ENCODE measurements around the gene TMCC1. TPM values are rescaled to one million over a fixed set of nuclear protein-coding genes. Genes with fewer than 3 reads are reported as not detected.
A peak's percentile ranks its signal among the peaks of the same experiment; 100 is the strongest.
"Not testable (repeated sequence)": the region's sequence is repeated elsewhere in the genome, so short reads cannot be mapped to it uniquely, and the experiment has no call there.

The TMCC1 gene
- total RNA-seq, 4 donors from 2014 or later, result 24.3 to 41.7 (median 31.1) TPM

- Histone ChIP-seq H3K4me3 (replicated peaks in 1 of 3) (no peak overlapping the region), H3K9me3 (no peaks in the 10 kb centered on the region), H3K27me3 (no peaks in the 10 kb centered on the region), H3K4me1 (peaks cover 17 to 31% of the 10 kb centered on the region in 2 donors), H3K27ac (peak overlapping the region; percentile 1 to 69 (median 57)), H3K36me3 (no peaks in the 10 kb centered on the region)
- WGBS, 2 donors, result 33 to 39% methylated on average over 3 of the region's 3 CpGs
- no peak for TF ChIP-seq CTCF (IDR thresholded peaks at IDR 0.05)
- no peak for TF ChIP-seq POLR2A (IDR thresholded peaks at IDR 0.05)
- DNase-seq, result peak; percentile 44 to 47
- intact Hi-C loops (cut with DNase I), result no loop called here
These were observed 245.1 kb downstream of the TMCC1 start for GRCh38 chr3:129648391-129648790.

GRCh38 chr3:129645286-129645685, 248.2 kb downstream of the TMCC1 start:
- H3K36me3 ChIP-seq, result no peaks in the 10 kb centered on the region
- H3K9me3 ChIP-seq, result no peaks in the 10 kb centered on the region
- H3K4me3 ChIP-seq (replicated peaks in 1 of 3), result no peak overlapping the region
- intact Hi-C loops (cut with DNase I), result no loop called here
- H3K27me3 ChIP-seq, result no peaks in the 10 kb centered on the region
- WGBS, 2 donors, result 41% methylated on average over 5 of the region's 5 CpGs
- peaks cover 17 to 18% of the 10 kb centered on the region in 2 donors for H3K4me1 ChIP-seq
- no peak overlapping the region for H3K27ac ChIP-seq
- no peak for TF ChIP-seq POLR2A (IDR thresholded peaks at IDR 0.05)
- no peak for TF ChIP-seq CTCF (IDR thresholded peaks at IDR 0.05)
- no peak for DNase-seq

GRCh38 chr3:129644836-129645235, 248.7 kb downstream of the TMCC1 start:
- Histone ChIP-seq H3K36me3 (no peaks in the 10 kb centered on the region), H3K4me3 (replicated peaks in 1 of 3) (no peak overlapping the region), H3K4me1 (peaks cover 14% of the 10 kb centered on the region in 2 donors), H3K27ac (no peak overlapping the region), H3K27me3 (no peaks in the 10 kb centered on the region), H3K9me3 (no peaks in the 10 kb centered on the region)
- DNase-seq, result no peak
- no peak for TF ChIP-seq CTCF (IDR thresholded peaks at IDR 0.05)
- TF ChIP-seq POLR2A (IDR thresholded peaks at IDR 0.05), result no peak
- WGBS, 2 donors, result 91 to 93% methylated on average over 3 of the region's 3 CpGs
- intact Hi-C loops (cut with DNase I), result no loop called here

- 25 to 43% methylated on average over 10 of the region's 10 CpGs for WGBS, 2 donors
- H3K27ac ChIP-seq; intact Hi-C loops (cut with DNase I); H3K27me3 ChIP-seq; H3K9me3 ChIP-seq; H3K4me3 ChIP-seq (replicated peaks in 1 of 3); DNase-seq; H3K4me1 ChIP-seq; H3K36me3 ChIP-seq: not testable (repeated sequence)
These were observed 251.8 kb downstream of the TMCC1 start for GRCh38 chr3:129641567-129642260.

GRCh38 chr3:129640985-129641384, 252.5 kb downstream of the TMCC1 start:
- DNase-seq; H3K4me1 ChIP-seq; H3K27me3 ChIP-seq; H3K36me3 ChIP-seq; H3K4me3 ChIP-seq (replicated peaks in 1 of 3); H3K9me3 ChIP-seq; intact Hi-C loops (cut with DNase I); H3K27ac ChIP-seq: not testable (repeated sequence)
- 63 to 72% methylated on average over 7 of the region's 7 CpGs for WGBS, 2 donors

GRCh38 chr3:129638481-129638880, 255.0 kb downstream of the TMCC1 start:
- Histone ChIP-seq H3K9me3 (no peaks in the 10 kb centered on the region), H3K4me3 (replicated peaks in 1 of 3) (no peak overlapping the region), H3K36me3 (no peaks in the 10 kb centered on the region), H3K4me1 (no peaks in the 10 kb centered on the region), H3K27me3 (no peaks in the 10 kb centered on the region), H3K27ac (no peak overlapping the region)
- no peak for DNase-seq
- intact Hi-C loops (cut with DNase I), result no loop called here
- 79 to 80% methylated on average over 3 of the region's 3 CpGs for WGBS, 2 donors
- TF ChIP-seq CTCF (IDR thresholded peaks at IDR 0.05) (no peak), POLR2A (IDR thresholded peaks at IDR 0.05) (no peak)

Measured in thyroid gland (tissue), 4 donors.